GM12878 (cell line): ENCODE data around the gene TPMT. TPM values are rescaled to one million over a fixed set of nuclear protein-coding genes. Genes with fewer than 3 reads are reported as not detected.

ENCODE experiments used
- ATAC-seq: fragments of 200-7000 bp; cut with Tn5 transposase; 3 replicates; pipeline ENCODE4 v1.9.1; 2020; ENCODE audit warnings: mild to moderate bottlenecking, moderate library complexity
- BruUV-seq: library from RNA; stranded (reverse); fragments of 400-500 nt; replicated peaks from 2 replicates; lab custom pipeline; 2021; lab: Mats Ljungman, UMichigan
- CTCF ChIA-PET: fragments of 300-600 bp; sonication (Branson Sonifier 250); formaldehyde crosslinking; extraction: SDS; loops from one replicate; lab custom pipeline; 2021; ENCODE audit warnings: inconsistent platforms; lab: Yijun Ruan, JAX
- POLR2A ChIA-PET: fragments of 350-600 bp; formaldehyde crosslinking; extraction: SDS; loops from one replicate; lab custom pipeline; 2021; ENCODE audit warnings: inconsistent platforms; lab: Charles Lee
- RAD21 ChIA-PET: fragments of 300-600 bp; sonication (Branson Sonifier 250); formaldehyde crosslinking; loops from one replicate; lab custom pipeline; 2023; ENCODE audit warnings: antibody characterized with exemption; ENCODE audit not compliant: unreplicated experiment; lab: Charles Lee
- SMC1A ChIA-PET: fragments of 300-600 bp; sonication (Branson Sonifier 250); formaldehyde crosslinking; loops from one replicate; lab custom pipeline; 2023; ENCODE audit not compliant: unreplicated experiment, uncharacterized antibody; lab: Charles Lee
- DNase-seq: peaks from one replicate; pipeline ENCODE4 v3.0.0-alpha.2; 2011; ENCODE audit warnings: low read depth, low spot score
- FAIRE-seq: peaks from 3 replicates; lab custom pipeline; 2011; peaks lifted over from hg19 to GRCh38; lab: Jason Lieb, UNC
- H2AFZ ChIP-seq: 2 replicates; pipeline ENCODE4 v1.6.0; 2011; ENCODE audit warnings: low read depth, low read length, control low read depth; ENCODE audit not compliant: control insufficient read depth
- H3K27ac ChIP-seq: 2 replicates; pipeline ENCODE4 v1.5.1; 2011; ENCODE audit warnings: control low read depth; ENCODE audit not compliant: control insufficient read depth, insufficient read depth
- H3K27me3 ChIP-seq, 2 experiments: replicated peaks in 1 of 2; 2 replicates each; pipeline versions ENCODE4 v1.6.0 to v1.6.1; 2011; ENCODE audit warnings: low read length in 1 of 2; ENCODE audit not compliant: control insufficient read depth in 2 of 2, insufficient read depth in 2 of 2
- H3K36me3 ChIP-seq, 2 experiments: 2 replicates each; pipeline ENCODE4 v1.5.1; 2011; ENCODE audit warnings: low read length in 1 of 2; ENCODE audit not compliant: control insufficient read depth in 2 of 2, insufficient read depth in 2 of 2
- H3K4me1 ChIP-seq: 2 replicates; pipeline ENCODE4 v1.6.1; 2011; ENCODE audit warnings: mild to moderate bottlenecking, low read length, moderate library complexity, mixed read lengths; ENCODE audit not compliant: control insufficient read depth, insufficient read depth
- H3K4me2 ChIP-seq: 2 replicates; pipeline ENCODE4 v1.6.0; 2011; ENCODE audit warnings: control low read depth; ENCODE audit not compliant: control insufficient read depth, insufficient read depth
- H3K4me3 ChIP-seq: fragments of 200-600 bp; sonication (generic); 2 replicates; pipeline ENCODE4 v1.5.1; 2016
- H3K79me2 ChIP-seq: 2 replicates; pipeline ENCODE4 v1.6.0; 2011; ENCODE audit warnings: low read length; ENCODE audit not compliant: control insufficient read depth, insufficient read depth
- H3K9ac ChIP-seq: 2 replicates; pipeline ENCODE4 v1.8.0; 2011; ENCODE audit warnings: low read length, control low read depth, mixed read lengths; ENCODE audit not compliant: control insufficient read depth, insufficient read depth
- H3K9me3 ChIP-seq: replicated peaks from 3 replicates; pipeline ENCODE4 v1.5.1; 2011; ENCODE audit warnings: mild to moderate bottlenecking, low read length; ENCODE audit not compliant: control insufficient read depth, insufficient read depth
- H4K20me1 ChIP-seq: 2 replicates; pipeline ENCODE4 v1.6.0; 2011; ENCODE audit not compliant: control insufficient read depth, insufficient read depth
- ATF2 ChIP-seq: IDR thresholded peaks from 2 replicates; pipeline ENCODE4 v1.6.1; 2012; ENCODE audit warnings: low read length, inconsistent platforms
- BCLAF1 ChIP-seq: fragments of 450-650 bp; IDR thresholded peaks from 2 replicates; pipeline ENCODE4 v1.6.1; 2017; ENCODE audit warnings: antibody characterized with exemption, mild to moderate bottlenecking, moderate library complexity
- CREM ChIP-seq: IDR thresholded peaks from 2 replicates; pipeline ENCODE4 v1.6.1; 2014; ENCODE audit warnings: antibody characterized with exemption, low read depth
- GABPA ChIP-seq: IDR thresholded peaks from 2 replicates; pipeline ENCODE4 v1.6.1; 2014; ENCODE audit warnings: antibody characterized with exemption, low read depth, mild to moderate bottlenecking, inconsistent platforms
- MTA2 ChIP-seq: fragments of 450-650 bp; IDR thresholded peaks from 2 replicates; pipeline ENCODE4 v1.6.1; 2016; ENCODE audit warnings: low read depth, mild to moderate bottlenecking, moderate library complexity
- MTA3 ChIP-seq: IDR thresholded peaks from 2 replicates; pipeline ENCODE4 v1.6.1; 2012; ENCODE audit warnings: low read length, inconsistent platforms, borderline replicate concordance
- NFIC ChIP-seq: IDR thresholded peaks from 2 replicates; pipeline ENCODE4 v1.6.1; 2012; ENCODE audit warnings: low read depth, mild to moderate bottlenecking, inconsistent platforms, low read length, moderate library complexity
- SMC3 ChIP-seq: IDR thresholded peaks from 2 replicates; pipeline ENCODE4 v1.6.1; 2011; ENCODE audit warnings: low read length, improper control_type of control experiment, borderline replicate concordance
- WGBS: methylation state at CpG from one replicate; pipeline ENCODE4 v1.1.6; 2016; ENCODE audit warnings: low lambda C conversion rate; ENCODE audit not compliant: insufficient replicate concordance, insufficient coverage; ENCODE audit errors: missing lambda C conversion rate; 5-methylcytosine and 5-hydroxymethylcytosine counted together
- in situ Hi-C: fragments of 300-500 bp; cut with MboI; formaldehyde crosslinking; loops from 9 replicates; pipeline ENCODE4 v1.14.3; 2018; ENCODE audit warnings: mixed read lengths
- intact Hi-C: fragments of 100-400 bp; cut with micrococcal nuclease; formaldehyde crosslinking; loops from one replicate; pipeline ENCODE4 v1.14.2; 2022; ENCODE audit not compliant: unreplicated experiment
- polyA plus RNA-seq, 11 experiments: library from polyadenylated mRNA; depleted of rRNA in 4 of 11; unstranded in 6 of 11; stranded (reverse) in 5 of 11; fragments of >200 nt; fragmentation: Nextera tagmentation in 4 of 11; fragmentation: Illumina TruSeq in 1 of 11; extraction: Ambion mirVana in 4 of 11; extraction: Trizol in 1 of 11; gene quantifications; 1 replicate in 1 of 11; 2 replicates in 10 of 11; pipeline versions ENCODE4 v1.2.1 to v1.2.3, GENCODE V29; 2011 to 2016; ENCODE audit warnings: inconsistent platforms in 2 of 11, missing spikeins in 2 of 11, low read depth in 1 of 11
- total RNA-seq, 4 experiments: library from RNA; depleted of rRNA in 3 of 4; stranded (reverse); fragments of >200 nt in 3 of 4; fragmentation: Illumina TruSeq in 1 of 4; extraction: Trizol in 1 of 4; gene quantifications; 2 replicates each; pipeline versions ENCODE4 v1.2.1 to v1.2.3, GENCODE V29; 2013 to 2021
- TF ChIP-seq, protein P1 (sequence below): IDR thresholded peaks from 2 replicates; pipeline ENCODE4 v1.6.1; 2011; ENCODE audit warnings: borderline replicate concordance, low read depth, mild to moderate bottlenecking, moderate library complexity, low read length; ENCODE audit not compliant: insufficient read depth, poor library complexity, severe bottlenecking
- TF ChIP-seq, protein P2 (sequence below): fragments of 450-650 bp; IDR thresholded peaks from 2 replicates; pipeline ENCODE4 v1.6.1; 2016; ENCODE audit warnings: mild to moderate bottlenecking
- TF ChIP-seq, protein P3 (sequence below): fragments of 450-650 bp; IDR thresholded peaks from 2 replicates; pipeline ENCODE4 v1.6.1; 2017; ENCODE audit warnings: mild to moderate bottlenecking, low read depth, inconsistent platforms; ENCODE audit not compliant: poor library complexity, severe bottlenecking

TPMT gene
- total and polyA plus RNA-seq, 10 of the 15 experiments (the other 5 are each of a cell fraction or from before 2014, with no cell fraction given): 7.9 to 18.2 (median 16.3) TPM

DNA sequence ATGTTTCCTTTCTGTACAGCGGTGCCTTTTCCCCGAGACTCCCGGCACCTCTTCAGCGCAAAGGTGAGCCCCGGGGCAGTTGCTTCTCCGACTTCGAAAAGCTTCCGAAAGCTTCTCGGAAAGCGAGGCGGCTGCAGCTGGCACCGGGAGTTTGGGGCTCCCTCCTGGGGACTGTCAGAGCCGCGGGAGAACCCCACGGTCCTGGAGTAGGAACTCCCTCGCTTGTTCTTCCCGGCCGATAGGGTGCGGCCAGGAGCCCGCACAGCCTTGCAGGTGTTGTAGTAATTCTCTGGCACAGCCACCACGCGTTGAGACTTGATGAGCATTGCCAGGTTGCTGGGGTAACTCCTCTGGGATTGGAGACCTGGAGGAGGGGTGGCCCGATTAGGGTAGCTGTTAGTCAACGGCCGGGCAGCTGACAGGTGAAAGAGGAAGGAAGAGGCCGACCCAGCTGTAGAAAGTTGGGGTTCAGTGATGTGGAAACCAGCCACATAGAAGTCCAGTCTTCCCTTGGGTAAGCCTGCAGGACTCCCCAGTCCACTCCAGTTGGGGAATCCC is 1.1 kb upstream of the TPMT start:
- CTCF ChIA-PET: interaction anchor here (1.1 to 1.2 kb wide), 2 partner anchors 58 to 109 kb away, joined by 3 read pairs; partner anchors contain the start of gene DEK
- H4K20me1 ChIP-seq: no peaks in the 10 kb centered on the region
- RAD21 ChIA-PET: interaction anchor here (0.9 to 1.6 kb wide), 6 partner anchors 11 to 452 kb away, joined by 3 to 5 read pairs (median 3); partner anchors contain the start of gene DEK
- H3K9me3 ChIP-seq: no peaks in the 10 kb centered on the region
- FAIRE-seq (peak; percentile 86), DNase-seq (peak; percentile 55), ATAC-seq (peak; percentile 53)
- POLR2A ChIA-PET: interaction anchor here (0.6 to 1.6 kb wide), 6 partner anchors 10 to 1676 kb away, joined by 3 to 6 read pairs (median 4); no protein-coding TSS in a partner anchor
- WGBS: 2% methylated on average over 25 of the region's 26 CpGs
- peak overlapping the region; percentile 82 for H2AFZ ChIP-seq
- BruUV-seq: no TSS peak
- H3K4me3 ChIP-seq: peak overlapping the region; percentile 74
- H3K36me3 ChIP-seq: no peaks in the 10 kb centered on the region
- peaks cover 9% of the 10 kb centered on the region for H3K4me1 ChIP-seq
- H3K79me2 ChIP-seq: peaks cover 6% of the 10 kb centered on the region
- in situ Hi-C loops (no loop called here), intact Hi-C loops (loop anchor here (2.0 to 10.0 kb wide), 3 partner anchors 55 to 451 kb away; partner anchors contain the start of gene NUP153)
- H3K9ac ChIP-seq: peak overlapping the region; percentile 81
- SMC1A ChIA-PET: interaction anchor here (1.1 to 1.9 kb wide), 4 partner anchors 57 to 104 kb away, joined by 3 to 7 read pairs (median 6); no protein-coding TSS in a partner anchor
- no peaks in the 10 kb centered on the region for H3K27me3 ChIP-seq
- H3K27ac ChIP-seq: peak overlapping the region; percentile 81
- peak overlapping the region; percentile 98 for H3K4me2 ChIP-seq
- TF ChIP-seq MTA2 (peak; percentile 32; the same call in 1 of the 2 replicates), GABPA (0 out of 2 replicates have a peak, but pooled peaks have one; percentile 16), CREM (peak; percentile 42; the same call in 1 of the 2 replicates), SMC3 (peak; percentile 17; the same call in 1 of the 2 replicates), ATF2 (peak; percentile 61; the same call in 1 of the 2 replicates), MTA3 (peak; percentile 62; the same call in 1 of the 2 replicates), NFIC (peak; percentile 65; the same call in 1 of the 2 replicates), BCLAF1 (no peak)
- TF ChIP-seq, protein P1, sequence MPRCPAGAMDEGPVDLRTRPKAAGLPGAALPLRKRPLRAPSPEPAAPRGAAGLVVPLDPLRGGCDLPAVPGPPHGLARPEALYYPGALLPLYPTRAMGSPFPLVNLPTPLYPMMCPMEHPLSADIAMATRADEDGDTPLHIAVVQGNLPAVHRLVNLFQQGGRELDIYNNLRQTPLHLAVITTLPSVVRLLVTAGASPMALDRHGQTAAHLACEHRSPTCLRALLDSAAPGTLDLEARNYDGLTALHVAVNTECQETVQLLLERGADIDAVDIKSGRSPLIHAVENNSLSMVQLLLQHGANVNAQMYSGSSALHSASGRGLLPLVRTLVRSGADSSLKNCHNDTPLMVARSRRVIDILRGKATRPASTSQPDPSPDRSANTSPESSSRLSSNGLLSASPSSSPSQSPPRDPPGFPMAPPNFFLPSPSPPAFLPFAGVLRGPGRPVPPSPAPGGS: no peak
- TF ChIP-seq, protein P2, sequence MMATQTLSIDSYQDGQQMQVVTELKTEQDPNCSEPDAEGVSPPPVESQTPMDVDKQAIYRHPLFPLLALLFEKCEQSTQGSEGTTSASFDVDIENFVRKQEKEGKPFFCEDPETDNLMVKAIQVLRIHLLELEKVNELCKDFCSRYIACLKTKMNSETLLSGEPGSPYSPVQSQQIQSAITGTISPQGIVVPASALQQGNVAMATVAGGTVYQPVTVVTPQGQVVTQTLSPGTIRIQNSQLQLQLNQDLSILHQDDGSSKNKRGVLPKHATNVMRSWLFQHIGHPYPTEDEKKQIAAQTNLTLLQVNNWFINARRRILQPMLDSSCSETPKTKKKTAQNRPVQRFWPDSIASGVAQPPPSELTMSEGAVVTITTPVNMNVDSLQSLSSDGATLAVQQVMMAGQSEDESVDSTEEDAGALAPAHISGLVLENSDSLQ: peak; percentile 66
- TF ChIP-seq, protein P3, sequence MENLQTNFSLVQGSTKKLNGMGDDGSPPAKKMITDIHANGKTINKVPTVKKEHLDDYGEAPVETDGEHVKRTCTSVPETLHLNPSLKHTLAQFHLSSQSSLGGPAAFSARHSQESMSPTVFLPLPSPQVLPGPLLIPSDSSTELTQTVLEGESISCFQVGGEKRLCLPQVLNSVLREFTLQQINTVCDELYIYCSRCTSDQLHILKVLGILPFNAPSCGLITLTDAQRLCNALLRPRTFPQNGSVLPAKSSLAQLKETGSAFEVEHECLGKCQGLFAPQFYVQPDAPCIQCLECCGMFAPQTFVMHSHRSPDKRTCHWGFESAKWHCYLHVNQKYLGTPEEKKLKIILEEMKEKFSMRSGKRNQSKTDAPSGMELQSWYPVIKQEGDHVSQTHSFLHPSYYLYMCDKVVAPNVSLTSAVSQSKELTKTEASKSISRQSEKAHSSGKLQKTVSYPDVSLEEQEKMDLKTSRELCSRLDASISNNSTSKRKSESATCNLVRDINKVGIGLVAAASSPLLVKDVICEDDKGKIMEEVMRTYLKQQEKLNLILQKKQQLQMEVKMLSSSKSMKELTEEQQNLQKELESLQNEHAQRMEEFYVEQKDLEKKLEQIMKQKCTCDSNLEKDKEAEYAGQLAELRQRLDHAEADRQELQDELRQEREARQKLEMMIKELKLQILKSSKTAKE: peak; percentile 33
